Mucosa of descending colon (tissue), 3 donors: ENCODE measurements around the gene PDE6D. TPM values are rescaled to one million over a fixed set of nuclear protein-coding genes. Genes with fewer than 3 reads are reported as not detected.

Source experiments
- ATAC-seq: fragments of 200-7000 bp; cut with Tn5 transposase; one replicate; pipeline ENCODE4 v1.9.1; 2020; ENCODE audit warnings: mild to moderate bottlenecking, moderate library complexity
- DNase-seq, 3 donors: peaks; one replicate each; pipeline ENCODE4 v3.0.0-alpha.2; 2020
- H3K36me3 ChIP-seq: fragments of 200-600 bp; one replicate; pipeline ENCODE4 v1.8.0; 2021; ENCODE audit warnings: low read depth, mild to moderate bottlenecking
- H3K4me1 ChIP-seq: fragments of 200-600 bp; one replicate; pipeline ENCODE4 v1.8.0; 2021; ENCODE audit warnings: low read depth, mild to moderate bottlenecking
- H3K4me3 ChIP-seq: fragments of 200-600 bp; one replicate; pipeline ENCODE4 v1.8.0; 2021; ENCODE audit warnings: mild to moderate bottlenecking
- H3K9me3 ChIP-seq: fragments of 200-600 bp; one replicate; pipeline ENCODE4 v1.8.0; 2021; ENCODE audit warnings: mild to moderate bottlenecking
- CTCF ChIP-seq: fragments of 200-600 bp; IDR thresholded peaks from one replicate; pipeline ENCODE4 v1.8.0; 2022; ENCODE audit warnings: antibody characterized with exemption, mild to moderate bottlenecking
- intact Hi-C, 2 donors: fragments of 100-400 bp; cut with DNase I in 1 of 2; cut with micrococcal nuclease in 1 of 2; formaldehyde crosslinking; loops; one replicate each; pipeline versions ENCODE4 v1.11.0 to v1.11.1; 2022; cut with DNase I, micrococcal nuclease
- total RNA-seq, 3 donors: library from RNA; stranded (reverse); fragmentation: NEBNext Ultra II Directional in 2 of 3; extraction: Animal tissue kit (Norgen Biotek cat#: 25700) in 2 of 3; gene quantifications; one replicate each; pipeline versions ENCODE4 v1.2.1 to v1.2.4, GENCODE V29; 2021 to 2023
- donor health status: DM: no; HTN: no; CAD: no; lungs with moderate emphysema.
- donor health status: DM: no; HTN: no; CAD: no.
- donor health status: DM: no; HTN: yes; CAD: no.

The PDE6D gene
- total RNA-seq, 3 donors from 2014 or later: 17.6 to 21.8 (median 18.6) TPM

- no peak for ATAC-seq
- no peak for TF ChIP-seq CTCF
- no peak for DNase-seq
- intact Hi-C loops: no loop called here
- H3K9me3 ChIP-seq: no peaks in the 10 kb centered on the region
- no peaks in the 10 kb centered on the region for H3K4me1 ChIP-seq
- H3K36me3 ChIP-seq: no peaks in the 10 kb centered on the region
- H3K4me3 ChIP-seq: no peak overlapping the region
These were observed 35.6 kb downstream of the PDE6D start for GRCh38 chr2:231745303-231746038.

GRCh38 chr2:231743376-231744116 lies 37.5 kb downstream of the PDE6D start:
- Histone ChIP-seq H3K4me1 (no peaks in the 10 kb centered on the region), H3K36me3 (no peaks in the 10 kb centered on the region), H3K9me3 (no peaks in the 10 kb centered on the region), H3K4me3 (no peak overlapping the region)
- TF ChIP-seq CTCF: no peak
- intact Hi-C loops: no loop called here
- no peak for ATAC-seq
- no peak for DNase-seq

GRCh38 chr2:231737761-231738160 lies 43.3 kb downstream of the PDE6D start:
- H3K9me3 ChIP-seq: no peaks in the 10 kb centered on the region
- TF ChIP-seq CTCF: no peak
- no peak overlapping the region for H3K4me3 ChIP-seq
- no peak for DNase-seq
- no peaks in the 10 kb centered on the region for H3K4me1 ChIP-seq
- no peaks in the 10 kb centered on the region for H3K36me3 ChIP-seq
- no peak for ATAC-seq
- intact Hi-C loops: no loop called here

GRCh38 chr2:231732604-231733003 lies 48.5 kb downstream of the PDE6D start:
- no peaks in the 10 kb centered on the region for H3K36me3 ChIP-seq

GRCh38 chr2:231727621-231728020 lies 53.5 kb downstream of the PDE6D start:
- no peaks in the 10 kb centered on the region for H3K4me1 ChIP-seq
- no peaks in the 10 kb centered on the region for H3K9me3 ChIP-seq
- no peaks in the 10 kb centered on the region for H3K36me3 ChIP-seq
- DNase-seq: no peak
- intact Hi-C loops: no loop called here
- H3K4me3 ChIP-seq: no peak overlapping the region
- TF ChIP-seq CTCF: no peak
- no peak for ATAC-seq

More at GRCh38 chr2:231732604-231733003, 48.5 kb downstream of the PDE6D start:
- no peaks in the 10 kb centered on the region for H3K9me3 ChIP-seq
- ATAC-seq: no peak
- DNase-seq: no peak
- no peaks in the 10 kb centered on the region for H3K4me1 ChIP-seq
- intact Hi-C loops: no loop called here
- no peak for TF ChIP-seq CTCF
- H3K4me3 ChIP-seq: no peak overlapping the region
